Body of pancreas (tissue), 4 donors: Measurements from ENCODE around the gene NECTIN1. TPM values are rescaled to one million over a fixed set of nuclear protein-coding genes. Genes with fewer than 3 reads are reported as not detected.

Experiments used
- ATAC-seq: fragments of 150-250 bp; one replicate; pipeline ENCODE4 v1.9.1; 2016
- DNase-seq, 4 donors: peaks; one replicate each; pipeline ENCODE4 v3.0.0-alpha.2; 2019
- H3K27ac ChIP-seq, 4 donors: fragments of 200-600 bp; sonication (generic); 1 replicate in 3 of 4; 2 replicates in 1 of 4; pipeline versions ENCODE4 v1.5.1 to v1.6.1; 2016 to 2019; ENCODE audit warnings: mild to moderate bottlenecking in 1 of 4, mixed read lengths in 1 of 4, moderate library complexity in 1 of 4
- H3K27me3 ChIP-seq, 2 donors: fragments of 200-600 bp; sonication (generic); one replicate each; pipeline ENCODE4 v1.6.0; 2016; ENCODE audit warnings: mild to moderate bottlenecking in 1 of 2
- H3K36me3 ChIP-seq, 2 donors: fragments of 200-600 bp; sonication (generic); replicated peaks in 1 of 2; 2 replicates each; pipeline ENCODE4 v1.5.1; 2016; ENCODE audit warnings: low read depth in 2 of 2; ENCODE audit not compliant: insufficient read depth in 1 of 2
- H3K4me1 ChIP-seq: fragments of 200-600 bp; sonication (generic); one replicate; pipeline ENCODE4 v1.6.0; 2016
- H3K4me3 ChIP-seq, 2 donors: fragments of 200-600 bp; sonication (generic); 1 replicate in 1 of 2; 2 replicates in 1 of 2; pipeline ENCODE4 v1.5.1; 2016 to 2019
- H3K9me3 ChIP-seq, 3 donors: fragments of 200-600 bp; sonication (generic); 1 replicate in 2 of 3; 2 replicates in 1 of 3; pipeline ENCODE4 v1.5.1; 2016
- CTCF ChIP-seq, 7 experiments: fragments of 450-650 bp in 4 of 7; fragments of 200-600 bp in 3 of 7; sonication (generic) in 3 of 7; IDR thresholded peaks; one replicate each; pipeline ENCODE4 v1.5.1; 2016 to 2019; ENCODE audit warnings: antibody characterized with exemption in 7 of 7
- POLR2A ChIP-seq, 3 donors: fragments of 450-650 bp; IDR thresholded peaks; one replicate each; pipeline ENCODE4 v1.6.1; 2016; ENCODE audit warnings: antibody characterized with exemption in 3 of 3, mild to moderate bottlenecking in 2 of 3
- WGBS, 2 donors: methylation state at CpG; one replicate each; pipeline ENCODE4 v1.1.5; 2017; 5-methylcytosine and 5-hydroxymethylcytosine counted together
- intact Hi-C: fragments of 100-400 bp; cut with DNase I; formaldehyde crosslinking; loops from one replicate; pipeline ENCODE4 v1.15.1; 2023
- total RNA-seq, 2 donors: library from RNA; depleted of rRNA; stranded (reverse); fragments of >200 nt; gene quantifications; one replicate each; pipeline ENCODE4 v1.1.0, GENCODE V29; 2016

The NECTIN1 gene
- total RNA-seq, 2 donors from 2014 or later, result 7.3 to 31.6 TPM

DNA sequence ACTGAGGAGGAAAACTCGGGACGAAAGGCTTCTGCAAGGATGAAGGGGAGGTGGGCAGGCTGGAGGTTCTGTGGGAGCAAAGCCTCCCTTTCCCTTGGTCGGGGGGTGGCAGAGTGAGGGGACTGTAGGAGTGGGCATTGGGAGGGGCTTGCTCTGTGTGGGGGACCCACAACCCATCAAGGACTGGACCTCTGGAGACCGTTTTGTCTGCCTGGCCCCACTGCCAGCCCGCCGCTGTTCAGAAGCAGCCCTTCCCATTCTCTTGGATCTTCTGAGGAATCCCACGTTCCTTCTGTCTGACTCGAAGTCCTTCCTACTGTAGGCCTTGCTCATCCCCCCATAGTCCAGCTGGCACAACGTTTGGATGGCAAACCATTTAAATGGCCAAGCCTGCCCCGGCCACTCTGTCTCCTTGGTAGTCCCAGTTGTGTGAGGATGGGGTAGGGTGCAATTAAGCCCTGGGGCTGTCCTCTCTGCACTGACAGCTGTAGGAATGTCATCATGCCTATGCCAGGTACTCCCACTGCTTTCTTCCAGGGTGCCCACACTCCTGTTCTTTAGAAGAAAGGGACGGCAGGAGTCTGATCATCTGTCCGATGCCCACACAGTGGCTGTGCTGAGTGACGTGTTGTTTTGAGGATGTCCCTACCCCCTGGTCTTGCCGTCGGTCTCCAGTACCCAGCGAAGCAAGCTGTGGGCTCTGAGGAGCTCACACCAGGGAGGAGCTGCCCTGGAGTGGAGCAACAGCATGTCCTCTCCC is 17.0 kb upstream of the NECTIN1 start:
- intact Hi-C loops, result no loop called here
- Histone ChIP-seq H3K27ac (no peak overlapping the region), H3K9me3 (no peaks in the 10 kb centered on the region), H3K27me3 (no peaks in the 10 kb centered on the region), H3K4me3 (no peak overlapping the region), H3K4me1 (peaks cover 8% of the 10 kb centered on the region), H3K36me3 (no peaks in the 10 kb centered on the region)
- peak in 1 of 4 donors; percentile 4 for DNase-seq
- WGBS, 2 donors, result 90 to 94% methylated on average over 15 of the region's 16 CpGs
- TF ChIP-seq CTCF (IDR thresholded peaks at IDR 0.05), result no peak
- no peak for TF ChIP-seq POLR2A (IDR thresholded peaks at IDR 0.05)
- ATAC-seq, result no peak

DNA sequence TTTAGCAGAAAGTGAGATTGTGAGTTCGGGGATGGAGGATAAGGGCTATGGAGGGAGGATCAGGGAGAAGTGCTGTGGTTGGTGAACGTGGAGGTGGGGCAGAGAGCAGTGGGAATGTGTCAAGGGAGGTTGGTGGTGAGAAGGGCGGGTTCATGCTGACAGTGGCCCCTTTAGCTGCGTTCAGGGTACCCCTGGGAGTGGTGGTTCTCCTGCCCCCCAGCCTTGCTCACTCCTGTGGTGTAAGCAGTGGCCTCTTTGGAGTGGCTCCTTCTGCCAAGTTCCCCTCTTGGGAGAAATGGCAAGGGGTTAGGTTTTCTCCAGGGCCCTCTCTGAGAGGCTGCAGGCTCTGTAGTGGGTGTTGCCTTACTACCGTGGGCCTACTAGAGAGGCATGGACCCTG is 16.1 kb upstream of the NECTIN1 start:
- Histone ChIP-seq H3K9me3 (no peaks in the 10 kb centered on the region), H3K4me1 (peaks cover 16% of the 10 kb centered on the region), H3K27ac (no peak overlapping the region), H3K36me3 (no peaks in the 10 kb centered on the region), H3K4me3 (no peak overlapping the region), H3K27me3 (no peaks in the 10 kb centered on the region)
- WGBS, 2 donors, result 83 to 84% methylated on average over 4 to 5 of the region's 5 CpGs
- intact Hi-C loops, result no loop called here
- ATAC-seq (no peak), DNase-seq (peak in 1 of 4 donors; percentile 7)
- TF ChIP-seq CTCF (IDR thresholded peaks at IDR 0.05), result no peak
- no peak for TF ChIP-seq POLR2A (IDR thresholded peaks at IDR 0.05)

- ATAC-seq, result no peak
- no peak for TF ChIP-seq POLR2A (IDR thresholded peaks at IDR 0.05)
- no peak for TF ChIP-seq CTCF (IDR thresholded peaks at IDR 0.05)
Observed at GRCh38 chr11:119744577-119744976, 15.6 kb upstream of the NECTIN1 start.

DNA sequence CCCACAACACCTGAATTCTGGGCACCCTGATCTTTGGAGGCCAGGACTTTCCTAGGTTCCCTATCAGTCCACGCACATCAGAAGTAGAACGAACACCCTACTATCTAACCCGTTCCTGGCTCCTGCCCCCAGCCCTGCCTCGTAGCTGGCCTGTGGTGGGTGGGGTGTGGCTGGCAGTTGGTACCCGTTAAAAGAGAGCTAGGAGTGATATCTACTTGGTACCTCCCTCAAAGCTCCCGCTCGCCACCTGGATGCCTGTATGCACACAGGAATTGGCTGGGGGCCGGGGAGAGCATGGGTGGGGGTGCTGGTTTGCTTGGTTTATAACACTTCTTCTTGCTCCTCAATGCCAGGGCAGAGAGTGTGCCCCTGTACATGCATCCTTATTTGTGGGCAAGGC is 14.0 kb upstream of the NECTIN1 start:
- whole genome bisulfite sequencing, 2 donors, result 51 to 70% methylated on average over 2 to 8 of the region's 8 CpGs
- Histone ChIP-seq H3K4me3 (no peak overlapping the region), H3K9me3 (no peaks in the 10 kb centered on the region), H3K4me1 (peaks cover 30% of the 10 kb centered on the region), H3K27me3 (no peaks in the 10 kb centered on the region), H3K27ac (no peak overlapping the region), H3K36me3 (no peaks in the 10 kb centered on the region)
- TF ChIP-seq CTCF (IDR thresholded peaks at IDR 0.05) (no peak), POLR2A (IDR thresholded peaks at IDR 0.05) (no peak)
- peak in 3 of 4 donors; percentile 7 to 33 (median 13) for DNase-seq
- ATAC-seq, result no peak
- intact Hi-C loops, result no loop called here

More at GRCh38 chr11:119744577-119744976, 15.6 kb upstream of the NECTIN1 start:
- Histone ChIP-seq H3K9me3 (no peaks in the 10 kb centered on the region), H3K4me3 (no peak overlapping the region), H3K27ac (no peak overlapping the region), H3K36me3 (no peaks in the 10 kb centered on the region), H3K27me3 (no peaks in the 10 kb centered on the region), H3K4me1 (peaks cover 21% of the 10 kb centered on the region)
- peak in 1 of 4 donors; percentile 3 for DNase-seq
- 93 to 96% methylated on average over 2 of the region's 2 CpGs for WGBS, 2 donors
- intact Hi-C loops, result no loop called here
